Endothelial cell (in vitro differentiated cells): Measurements from ENCODE around the gene WSCD1. TPM values are rescaled to one million over a fixed set of nuclear protein-coding genes. Genes with fewer than 3 reads are reported as not detected.

Experiments used
- DNase-seq: peaks from one replicate; pipeline ENCODE4 v3.0.0; 2021; ENCODE audit warnings: low spot score
- H3K27ac Mint-ChIP-seq: one replicate; pipeline ENCODE4 v1.8.0; 2021; ENCODE audit warnings: mixed read lengths, inconsistent platforms; ENCODE audit not compliant: unreplicated experiment
- H3K27me3 Mint-ChIP-seq: one replicate; pipeline ENCODE4 v1.8.0; 2021; ENCODE audit warnings: mild to moderate bottlenecking, moderate library complexity, mixed read lengths, inconsistent platforms; ENCODE audit not compliant: unreplicated experiment
- H3K36me3 Mint-ChIP-seq: one replicate; pipeline ENCODE4 v1.8.0; 2021; ENCODE audit warnings: mild to moderate bottlenecking, low read depth, mixed read lengths, inconsistent platforms; ENCODE audit not compliant: unreplicated experiment
- H3K4me1 Mint-ChIP-seq: one replicate; pipeline ENCODE4 v1.8.0; 2021; ENCODE audit warnings: mild to moderate bottlenecking, mixed read lengths, inconsistent platforms; ENCODE audit not compliant: unreplicated experiment
- H3K4me3 Mint-ChIP-seq: one replicate; pipeline ENCODE4 v1.8.0; 2021; ENCODE audit warnings: mild to moderate bottlenecking, mixed read lengths, inconsistent platforms; ENCODE audit not compliant: unreplicated experiment
- H3K9me3 Mint-ChIP-seq: one replicate; pipeline ENCODE4 v1.8.0; 2021; ENCODE audit warnings: mixed read lengths, inconsistent platforms; ENCODE audit not compliant: unreplicated experiment
- total RNA-seq: library from RNA; stranded (reverse); fragmentation: NEBNext Ultra II Directional; extraction: Animal tissue kit (Norgen Biotek cat#: 25700); gene quantifications from one replicate; pipeline ENCODE4 v1.2.1, GENCODE V29; 2021; ENCODE audit not compliant: unreplicated experiment
- TF ChIP-seq, protein P1 (sequence below): fragments of 200-600 bp; sonication (generic); IDR thresholded peaks from one replicate; pipeline ENCODE4 v1.5.0; 2021; ENCODE audit warnings: antibody characterized with exemption; ENCODE audit not compliant: unreplicated experiment

The WSCD1 gene
- total RNA-seq, 1 donor from 2014 or later = 43.9 TPM

- no peaks in the 10 kb centered on the region for H3K9me3 Mint-ChIP-seq
- DNase-seq = no peak
- H3K4me3 Mint-ChIP-seq = no peak overlapping the region
- TF ChIP-seq, protein P1, sequence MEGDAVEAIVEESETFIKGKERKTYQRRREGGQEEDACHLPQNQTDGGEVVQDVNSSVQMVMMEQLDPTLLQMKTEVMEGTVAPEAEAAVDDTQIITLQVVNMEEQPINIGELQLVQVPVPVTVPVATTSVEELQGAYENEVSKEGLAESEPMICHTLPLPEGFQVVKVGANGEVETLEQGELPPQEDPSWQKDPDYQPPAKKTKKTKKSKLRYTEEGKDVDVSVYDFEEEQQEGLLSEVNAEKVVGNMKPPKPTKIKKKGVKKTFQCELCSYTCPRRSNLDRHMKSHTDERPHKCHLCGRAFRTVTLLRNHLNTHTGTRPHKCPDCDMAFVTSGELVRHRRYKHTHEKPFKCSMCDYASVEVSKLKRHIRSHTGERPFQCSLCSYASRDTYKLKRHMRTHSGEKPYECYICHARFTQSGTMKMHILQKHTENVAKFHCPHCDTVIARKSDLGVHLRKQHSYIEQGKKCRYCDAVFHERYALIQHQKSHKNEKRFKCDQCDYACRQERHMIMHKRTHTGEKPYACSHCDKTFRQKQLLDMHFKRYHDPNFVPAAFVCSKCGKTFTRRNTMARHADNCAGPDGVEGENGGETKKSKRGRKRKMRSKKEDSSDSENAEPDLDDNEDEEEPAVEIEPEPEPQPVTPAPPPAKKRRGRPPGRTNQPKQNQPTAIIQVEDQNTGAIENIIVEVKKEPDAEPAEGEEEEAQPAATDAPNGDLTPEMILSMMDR = no peak
- H3K27me3 Mint-ChIP-seq = peaks cover 5% of the 10 kb centered on the region
- peaks cover 22% of the 10 kb centered on the region for H3K4me1 Mint-ChIP-seq
- H3K27ac Mint-ChIP-seq = no peak overlapping the region
- peaks cover 32% of the 10 kb centered on the region for H3K36me3 Mint-ChIP-seq
Observed at GRCh38 chr17:6106212-6106611, 36.0 kb downstream of the WSCD1 start.

DNA sequence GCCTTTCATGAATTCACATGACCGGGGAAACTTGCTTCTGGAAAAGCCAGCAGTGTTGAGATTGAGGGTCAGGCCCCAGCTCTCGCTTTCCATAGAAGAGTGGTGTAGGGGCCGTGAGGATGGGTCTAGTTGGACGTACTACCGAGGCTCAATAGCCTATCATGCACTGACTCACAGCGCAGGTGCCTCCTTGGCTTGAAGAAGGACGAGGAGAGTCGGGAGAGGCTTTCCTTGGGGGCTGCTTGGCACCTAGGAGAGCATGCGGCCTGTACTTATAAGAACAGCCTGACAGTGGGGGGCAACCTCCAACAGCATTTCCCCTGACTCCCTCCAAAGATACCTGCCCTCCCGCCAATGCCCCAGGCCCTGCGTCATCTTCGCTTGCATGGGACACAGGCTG lies 37.6 kb downstream of the WSCD1 start:
- Mint-ChIP-seq H3K36me3 (peaks cover 30% of the 10 kb centered on the region), H3K27me3 (peaks cover 5% of the 10 kb centered on the region), H3K27ac (no peak overlapping the region), H3K9me3 (no peaks in the 10 kb centered on the region), H3K4me1 (peaks cover 8% of the 10 kb centered on the region), H3K4me3 (no peak overlapping the region)
- DNase-seq = no peak
- TF ChIP-seq, protein P1 = no peak

DNA sequence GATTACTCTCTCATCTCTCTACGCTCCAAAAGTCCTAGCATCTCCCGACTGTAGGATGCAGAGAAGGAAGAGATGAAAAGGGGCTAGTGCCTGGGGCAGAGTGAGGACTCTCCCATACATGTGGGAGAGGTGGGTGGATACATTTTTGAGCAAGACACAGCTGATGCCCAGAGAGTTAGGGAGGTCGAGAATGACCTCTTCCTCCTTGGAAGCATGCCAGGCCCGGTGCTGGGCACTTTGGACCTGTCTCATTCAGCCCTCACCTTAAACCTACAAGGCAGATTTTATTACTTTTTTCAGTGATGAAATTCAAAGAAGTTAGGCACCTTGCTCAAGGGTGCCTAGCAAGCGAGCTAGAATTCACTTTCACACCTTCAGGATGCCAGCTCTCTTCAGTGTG lies 38.2 kb downstream of the WSCD1 start:
- no peaks in the 10 kb centered on the region for H3K9me3 Mint-ChIP-seq
- H3K4me3 Mint-ChIP-seq = no peak overlapping the region
- H3K27ac Mint-ChIP-seq = no peak overlapping the region
- DNase-seq = no peak
- TF ChIP-seq, protein P1 = no peak
- peaks cover 30% of the 10 kb centered on the region for H3K36me3 Mint-ChIP-seq
- peaks cover 2% of the 10 kb centered on the region for H3K4me1 Mint-ChIP-seq
- peaks cover 5% of the 10 kb centered on the region for H3K27me3 Mint-ChIP-seq

GRCh38 chr17:6108987-6109386 lies 38.8 kb downstream of the WSCD1 start:
- TF ChIP-seq, protein P1 = no peak
- Mint-ChIP-seq H3K36me3 (peaks cover 30% of the 10 kb centered on the region), H3K4me1 (no peaks in the 10 kb centered on the region), H3K4me3 (no peak overlapping the region), H3K27ac (no peak overlapping the region), H3K27me3 (peaks cover 5% of the 10 kb centered on the region), H3K9me3 (no peaks in the 10 kb centered on the region)
- DNase-seq = no peak

DNA sequence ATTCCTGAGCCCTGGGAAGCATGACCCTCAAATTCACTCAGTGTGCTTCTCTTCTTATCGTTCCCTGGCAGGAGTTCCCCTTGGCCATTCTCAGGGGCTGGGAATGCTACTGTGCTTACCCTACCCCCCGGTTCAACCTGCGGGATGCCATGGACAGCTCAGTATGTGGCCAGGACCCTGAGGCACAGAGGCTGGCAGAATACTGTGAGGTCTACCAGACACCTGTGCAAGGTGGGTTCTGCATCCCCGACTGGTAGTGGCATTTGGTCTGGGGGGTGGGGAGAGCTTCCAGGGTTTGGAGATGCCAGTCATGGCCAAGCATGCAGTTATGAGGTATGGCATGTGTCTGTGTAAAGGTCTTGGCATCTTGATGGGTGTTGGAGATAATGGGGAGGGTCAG lies 39.4 kb downstream of the WSCD1 start:
- Mint-ChIP-seq H3K9me3 (no peaks in the 10 kb centered on the region), H3K4me1 (no peaks in the 10 kb centered on the region), H3K4me3 (no peak overlapping the region), H3K27me3 (peaks cover 5% of the 10 kb centered on the region), H3K36me3 (peaks cover 26% of the 10 kb centered on the region), H3K27ac (no peak overlapping the region)
- DNase-seq = no peak
- TF ChIP-seq, protein P1 = no peak
